MM.1S (cell line): ENCODE measurements around the gene LSAMP.

ENCODE experiments used
- DNase-seq: peaks from one replicate; pipeline ENCODE4 v3.0.0-alpha.2; 2015
- H2AFZ ChIP-seq: fragments of 300-600 bp; sonication (generic); 2 replicates; pipeline ENCODE4 v1.6.0; 2016; ENCODE audit warnings: antibody characterized with exemption, low read length
- H3F3A ChIP-seq: fragments of 300-600 bp; sonication (generic); 2 replicates; pipeline ENCODE4 v1.6.1; 2016; ENCODE audit warnings: mild to moderate bottlenecking, antibody characterized with exemption, low read length, moderate library complexity, mixed read lengths; ENCODE audit not compliant: insufficient read depth
- H3K27ac ChIP-seq: fragments of 300-600 bp; sonication (generic); 2 replicates; pipeline ENCODE4 v1.5.1; 2016; ENCODE audit warnings: mild to moderate bottlenecking, low read length
- H3K27me3 ChIP-seq: fragments of 300-600 bp; sonication (generic); replicated peaks from 2 replicates; pipeline ENCODE4 v1.6.0; 2016; ENCODE audit warnings: low read length; ENCODE audit not compliant: insufficient read depth
- H3K36me3 ChIP-seq: fragments of 300-600 bp; sonication (generic); replicated peaks from 2 replicates; pipeline ENCODE4 v1.6.1; 2016; ENCODE audit warnings: mild to moderate bottlenecking, low read length, mixed read lengths; ENCODE audit not compliant: insufficient read depth
- H3K4me1 ChIP-seq: fragments of 300-600 bp; sonication (generic); 2 replicates; pipeline ENCODE4 v1.6.1; 2016; ENCODE audit warnings: low read length, mixed read lengths
- H3K4me2 ChIP-seq: fragments of 300-600 bp; sonication (generic); 2 replicates; pipeline ENCODE4 v1.6.0; 2016; ENCODE audit warnings: low read depth, low read length
- H3K4me3 ChIP-seq: fragments of 300-600 bp; sonication (generic); 2 replicates; pipeline ENCODE4 v1.5.1; 2016; ENCODE audit warnings: low read length, mixed read lengths
- H3K79me2 ChIP-seq: fragments of 300-600 bp; sonication (generic); 2 replicates; pipeline ENCODE4 v1.6.1; 2016; ENCODE audit warnings: mixed run types, low read length, mixed read lengths
- H3K9ac ChIP-seq: fragments of 300-600 bp; sonication (generic); 2 replicates; pipeline ENCODE4 v1.6.1; 2016; ENCODE audit warnings: low read length, mixed read lengths
- H3K9me2 ChIP-seq: fragments of 300-600 bp; sonication (generic); replicated peaks from 2 replicates; pipeline ENCODE4 v1.6.1; 2016; ENCODE audit warnings: mild to moderate bottlenecking, low read length, mixed read lengths; ENCODE audit not compliant: insufficient read depth
- H3K9me3 ChIP-seq: fragments of 300-600 bp; sonication (generic); replicated peaks from 2 replicates; pipeline ENCODE4 v1.6.1; 2016; ENCODE audit warnings: mild to moderate bottlenecking, low read length, mixed read lengths; ENCODE audit not compliant: insufficient read depth
- H4K20me1 ChIP-seq: fragments of 300-600 bp; sonication (generic); 2 replicates; pipeline ENCODE4 v1.6.1; 2016; ENCODE audit warnings: mild to moderate bottlenecking, low read length, moderate library complexity, mixed read lengths; ENCODE audit not compliant: insufficient read depth
- CTCF ChIP-seq: fragments of 300-600 bp; sonication (generic); IDR thresholded peaks from 2 replicates; pipeline ENCODE4 v1.5.1; 2016; ENCODE audit warnings: antibody characterized with exemption, low read length, mixed read lengths
- EZH2 ChIP-seq: fragments of 300-600 bp; sonication (generic); optimal IDR thresholded peaks from 2 replicates; pipeline ENCODE3; 2017; ENCODE audit warnings: low read depth, mild to moderate bottlenecking, antibody characterized with exemption, low read length, mixed read lengths
- EZH2phosphoT487 ChIP-seq: fragments of 300-600 bp; sonication (generic); IDR thresholded peaks from 2 replicates; pipeline ENCODE4 v1.6.1; 2018; ENCODE audit warnings: antibody characterized with exemption, low read length

The LSAMP gene

GRCh38 chr3:116341381-116341780, 103.9 kb downstream of the LSAMP start:
- no peak overlapping the region for H3K4me2 ChIP-seq

DNA sequence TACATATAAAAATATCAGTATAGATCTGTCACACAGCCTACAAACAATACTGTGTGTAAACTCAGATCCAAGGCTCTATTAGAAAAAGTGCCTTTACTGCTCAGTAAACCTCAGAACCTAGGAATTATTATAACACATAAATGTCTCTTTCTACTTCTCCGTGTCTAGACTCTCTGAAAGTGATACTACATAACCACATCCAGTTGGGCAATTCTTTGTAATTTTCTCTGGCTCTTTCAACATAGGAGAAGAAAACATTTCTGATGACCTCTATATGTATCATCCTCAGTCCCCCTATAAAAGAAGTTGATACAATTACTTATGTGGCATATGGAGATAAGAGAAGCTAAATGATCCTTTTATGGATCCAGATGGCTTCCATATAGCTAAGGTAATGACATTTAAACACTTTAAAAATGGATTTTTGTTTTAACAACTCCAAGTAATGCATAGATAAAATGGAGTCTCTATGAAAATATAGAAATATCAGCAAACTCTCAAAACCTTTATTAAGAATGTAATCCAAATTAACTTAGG, 104.5 kb downstream of the LSAMP start:
- Histone ChIP-seq H3K27ac (no peak overlapping the region), H3K9ac (no peak overlapping the region), H3K9me3 (no peaks in the 10 kb centered on the region), H3K27me3 (no peaks in the 10 kb centered on the region), H3K4me2 (no peak overlapping the region), H3K79me2 (no peaks in the 10 kb centered on the region), H3K36me3 (no peaks in the 10 kb centered on the region), H2AFZ (no peak overlapping the region), H3F3A (no peaks in the 10 kb centered on the region), H3K4me3 (no peak overlapping the region), H3K4me1 (no peaks in the 10 kb centered on the region), H3K9me2 (no peaks in the 10 kb centered on the region), H4K20me1 (no peaks in the 10 kb centered on the region)
- no peak for TF ChIP-seq CTCF
- TF ChIP-seq EZH2: no peak
- no peak for TF ChIP-seq EZH2phosphoT487
- no peak for DNase-seq

More at GRCh38 chr3:116341381-116341780, 103.9 kb downstream of the LSAMP start:
- no peaks in the 10 kb centered on the region for H3K27me3 ChIP-seq
- H3K9me3 ChIP-seq: no peaks in the 10 kb centered on the region
- no peaks in the 10 kb centered on the region for H3K36me3 ChIP-seq
- no peaks in the 10 kb centered on the region for H3K9me2 ChIP-seq
- H3K27ac ChIP-seq: no peak overlapping the region
- H2AFZ ChIP-seq: no peak overlapping the region
- H3K79me2 ChIP-seq: no peaks in the 10 kb centered on the region
- no peak overlapping the region for H3K9ac ChIP-seq
- TF ChIP-seq EZH2: no peak
- no peak for TF ChIP-seq EZH2phosphoT487
- no peak for TF ChIP-seq CTCF
- H4K20me1 ChIP-seq: no peaks in the 10 kb centered on the region
- no peak overlapping the region for H3K4me3 ChIP-seq
- no peak for DNase-seq
- H3K4me1 ChIP-seq: no peaks in the 10 kb centered on the region
- H3F3A ChIP-seq: no peaks in the 10 kb centered on the region

DNA sequence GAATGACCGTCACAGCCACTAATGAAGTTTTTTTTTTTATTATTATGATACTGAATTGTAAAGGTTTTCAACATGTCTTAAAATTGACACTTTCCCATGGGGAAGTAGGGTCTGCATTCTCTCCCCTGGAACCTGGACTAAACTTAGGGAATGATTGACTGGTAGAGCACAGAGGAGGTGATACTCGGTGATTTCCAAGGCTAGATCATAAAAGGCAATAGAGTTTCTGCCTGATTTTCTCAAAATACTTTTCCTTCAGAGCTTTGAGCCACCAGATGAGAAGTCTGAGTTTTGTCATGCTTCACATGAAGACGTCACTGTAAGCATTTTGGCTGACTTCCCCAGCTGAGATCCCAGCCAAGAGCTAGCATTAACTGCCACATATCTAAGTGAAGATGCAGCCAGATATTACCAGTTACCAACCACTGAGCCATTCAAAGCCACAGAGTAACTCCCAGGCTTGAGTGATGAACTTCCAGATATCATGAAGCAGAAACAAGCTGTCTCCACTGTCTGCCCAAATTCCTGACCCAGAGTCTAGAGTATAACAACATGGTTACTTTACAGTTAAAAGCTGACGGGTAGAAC, 105.8 kb downstream of the LSAMP start:
- H3K4me3 ChIP-seq: no peak overlapping the region

More for the DNA sequence above, 105.8 kb downstream of the LSAMP start:
- Histone ChIP-seq H3K4me1 (no peaks in the 10 kb centered on the region), H3K27me3 (no peaks in the 10 kb centered on the region), H3F3A (no peaks in the 10 kb centered on the region), H3K27ac (no peak overlapping the region), H3K9ac (no peak overlapping the region), H4K20me1 (no peaks in the 10 kb centered on the region), H2AFZ (no peak overlapping the region), H3K9me2 (no peaks in the 10 kb centered on the region), H3K79me2 (no peaks in the 10 kb centered on the region), H3K36me3 (no peaks in the 10 kb centered on the region; the same call in 1 of the 2 replicates), H3K9me3 (no peaks in the 10 kb centered on the region), H3K4me2 (no peak overlapping the region)
- no peak for DNase-seq
- TF ChIP-seq EZH2phosphoT487 (no peak), CTCF (no peak), EZH2 (no peak)
